ENCODE measurements around the gene RFX3. TPM values are rescaled to one million over a fixed set of nuclear protein-coding genes. Genes with fewer than 3 reads are reported as not detected.

Gene RFX3
- total RNA-seq, 1 donor from 2014 or later = 18.5 TPM

- no peak overlapping the region for H3K4me3 Mint-ChIP-seq (ENCODE audit: unreplicated experiment)
- no peaks in the 10 kb centered on the region for H3K4me1 Mint-ChIP-seq (ENCODE audit: unreplicated experiment)
- H3K36me3 Mint-ChIP-seq (ENCODE audit: low read depth, unreplicated experiment) = peaks cover 4% of the 10 kb centered on the region
- no peak for TF ChIP-seq CTCF (IDR thresholded peaks at IDR 0.05; ENCODE audit: unreplicated experiment)
- H3K9me3 Mint-ChIP-seq (ENCODE audit: unreplicated experiment) = no peaks in the 10 kb centered on the region
- H3K27me3 Mint-ChIP-seq (ENCODE audit: unreplicated experiment) = no peaks in the 10 kb centered on the region
- no peak overlapping the region for H3K27ac Mint-ChIP-seq (ENCODE audit: unreplicated experiment)
- DNase-seq (ENCODE audit: low spot score) = no peak
Measured at GRCh38 chr9:3262826-3263529, 262.8 kb downstream of the RFX3 start.

GRCh38 chr9:3261484-3261883 is 264.3 kb downstream of the RFX3 start:
- H3K36me3 Mint-ChIP-seq (ENCODE audit: low read depth, unreplicated experiment) = peaks cover 4% of the 10 kb centered on the region
- H3K9me3 Mint-ChIP-seq (ENCODE audit: unreplicated experiment) = no peaks in the 10 kb centered on the region
- DNase-seq (ENCODE audit: low spot score) = no peak
- H3K27me3 Mint-ChIP-seq (ENCODE audit: unreplicated experiment) = no peaks in the 10 kb centered on the region
- H3K4me1 Mint-ChIP-seq (ENCODE audit: unreplicated experiment) = no peaks in the 10 kb centered on the region
- H3K4me3 Mint-ChIP-seq (ENCODE audit: unreplicated experiment) = no peak overlapping the region
- no peak overlapping the region for H3K27ac Mint-ChIP-seq (ENCODE audit: unreplicated experiment)
- no peak for TF ChIP-seq CTCF (IDR thresholded peaks at IDR 0.05; ENCODE audit: unreplicated experiment)

- Mint-ChIP-seq H3K27me3 (ENCODE audit: unreplicated experiment) (peaks cover 2% of the 10 kb centered on the region), H3K27ac (ENCODE audit: unreplicated experiment) (no peak overlapping the region), H3K9me3 (ENCODE audit: unreplicated experiment) (no peaks in the 10 kb centered on the region), H3K4me1 (ENCODE audit: unreplicated experiment) (no peaks in the 10 kb centered on the region), H3K36me3 (ENCODE audit: low read depth, unreplicated experiment) (peaks cover 4% of the 10 kb centered on the region), H3K4me3 (ENCODE audit: unreplicated experiment) (no peak overlapping the region)
- DNase-seq (ENCODE audit: low spot score) = no peak
- no peak for TF ChIP-seq CTCF (IDR thresholded peaks at IDR 0.05; ENCODE audit: unreplicated experiment)
Measured at GRCh38 chr9:3256571-3257330, 269.1 kb downstream of the RFX3 start.

- TF ChIP-seq CTCF (IDR thresholded peaks at IDR 0.05; ENCODE audit: unreplicated experiment) = no peak
- Mint-ChIP-seq H3K27me3 (ENCODE audit: unreplicated experiment) (peaks cover 2% of the 10 kb centered on the region), H3K4me3 (ENCODE audit: unreplicated experiment) (no peak overlapping the region), H3K36me3 (ENCODE audit: low read depth, unreplicated experiment) (peaks cover 4% of the 10 kb centered on the region), H3K4me1 (ENCODE audit: unreplicated experiment) (no peaks in the 10 kb centered on the region), H3K27ac (ENCODE audit: unreplicated experiment) (no peak overlapping the region), H3K9me3 (ENCODE audit: unreplicated experiment) (no peaks in the 10 kb centered on the region)
- DNase-seq (ENCODE audit: low spot score) = no peak
Measured at GRCh38 chr9:3251309-3251708, 274.5 kb downstream of the RFX3 start.

- no peak overlapping the region for H3K27ac Mint-ChIP-seq (ENCODE audit: unreplicated experiment)
- no peaks in the 10 kb centered on the region for H3K4me1 Mint-ChIP-seq (ENCODE audit: unreplicated experiment)
- DNase-seq (ENCODE audit: low spot score) = no peak
- peaks cover 2% of the 10 kb centered on the region for H3K27me3 Mint-ChIP-seq (ENCODE audit: unreplicated experiment)
- no peak for TF ChIP-seq CTCF (IDR thresholded peaks at IDR 0.05; ENCODE audit: unreplicated experiment)
- no peaks in the 10 kb centered on the region for H3K9me3 Mint-ChIP-seq (ENCODE audit: unreplicated experiment)
- H3K36me3 Mint-ChIP-seq (ENCODE audit: low read depth, unreplicated experiment) = peaks cover 4% of the 10 kb centered on the region
- no peak overlapping the region for H3K4me3 Mint-ChIP-seq (ENCODE audit: unreplicated experiment)
Measured at GRCh38 chr9:3250741-3251140, 275.1 kb downstream of the RFX3 start.
